H1 (cell line): ENCODE data around the gene SYNE4. TPM values are rescaled to one million over a fixed set of nuclear protein-coding genes. Genes with fewer than 3 reads are reported as not detected.

Source experiments
- CTCF ChIA-PET: fragments of 300-600 bp; sonication (Branson Sonifier 250); formaldehyde crosslinking; loops from one replicate; lab custom pipeline; 2021; ENCODE audit not compliant: partially characterized antibody; lab: Charles Lee
- POLR2A ChIA-PET: fragments of 300-600 bp; sonication (Branson Sonifier 250); formaldehyde crosslinking; loops from one replicate; lab custom pipeline; 2021; ENCODE audit warnings: inconsistent platforms; ENCODE audit not compliant: partially characterized antibody; lab: Charles Lee
- DNase-seq, 2 experiments: peaks; one replicate each; pipeline versions ENCODE4 v3.0.0 to v3.0.0-alpha.2; 2010 to 2022; ENCODE audit warnings: low spot score in 2 of 2, low read depth in 1 of 2, mixed read lengths in 1 of 2
- FAIRE-seq: peaks from 2 replicates; lab custom pipeline; 2011; peaks lifted over from hg19 to GRCh38; lab: Jason Lieb, UNC
- H2AFZ ChIP-seq: 2 replicates; pipeline ENCODE4 v1.8.1; 2012; ENCODE audit warnings: low read length, inconsistent platforms
- H2AK5ac ChIP-seq: 2 replicates; pipeline ENCODE4 v1.6.1; 2013; ENCODE audit warnings: low read depth, low read length
- H2BK120ac ChIP-seq: replicated peaks from 2 replicates; pipeline ENCODE3; 2013; ENCODE audit warnings: low read depth, low read length, inconsistent platforms
- H2BK12ac ChIP-seq: 2 replicates; pipeline ENCODE4 v1.6.1; 2013; ENCODE audit warnings: low read depth, low read length
- H2BK15ac ChIP-seq: 2 replicates; pipeline ENCODE4 v1.6.1; 2013; ENCODE audit warnings: low read length
- H2BK20ac ChIP-seq: 2 replicates; pipeline ENCODE4 v1.6.1; 2013; ENCODE audit warnings: low read length
- H2BK5ac ChIP-seq: 2 replicates; pipeline ENCODE4 v1.6.1; 2013; ENCODE audit warnings: low read depth, low read length
- H3K14ac ChIP-seq: 2 replicates; pipeline ENCODE4 v1.6.1; 2013; ENCODE audit warnings: inconsistent platforms; ENCODE audit not compliant: insufficient read length
- H3K18ac ChIP-seq: 2 replicates; pipeline ENCODE4 v1.6.1; 2013; ENCODE audit warnings: low read length; ENCODE audit errors: extremely low read depth
- H3K23ac ChIP-seq: 2 replicates; pipeline ENCODE4 v1.6.1; 2013; ENCODE audit warnings: inconsistent platforms; ENCODE audit not compliant: insufficient read length
- H3K23me2 ChIP-seq: 2 replicates; pipeline ENCODE4 v1.6.1; 2013; ENCODE audit warnings: low read depth, low read length
- H3K27ac ChIP-seq: 2 replicates; pipeline ENCODE4 v1.6.1; 2011; ENCODE audit warnings: low read depth, low read length, inconsistent platforms
- H3K27me3 ChIP-seq, 4 experiments: replicated peaks in 1 of 4; 1 replicate in 1 of 4; 2 replicates in 3 of 4; pipeline versions ENCODE4 v1.6.1 to v1.8.1; 2011 to 2013; ENCODE audit warnings: low read length in 3 of 4, mild to moderate bottlenecking in 3 of 4, inconsistent platforms in 2 of 4, mixed read lengths in 2 of 4, moderate library complexity in 1 of 4; ENCODE audit not compliant: control insufficient read depth in 3 of 4, insufficient read depth in 3 of 4; ENCODE audit errors: extremely low read depth in 1 of 4
- H3K36me3 ChIP-seq, 4 experiments: 2 replicates each; pipeline versions ENCODE4 v1.6.1 to v1.8.1; 2011 to 2013; ENCODE audit warnings: mild to moderate bottlenecking in 4 of 4, low read length in 3 of 4, moderate library complexity in 2 of 4, control low read depth in 1 of 4, inconsistent platforms in 1 of 4; ENCODE audit not compliant: insufficient read depth in 4 of 4, control insufficient read depth in 2 of 4
- H3K4ac ChIP-seq: replicated peaks from 2 replicates; pipeline ENCODE3; 2013; ENCODE audit warnings: low read length, low read depth, mixed read lengths, inconsistent platforms; ENCODE audit not compliant: insufficient read length
- H3K4me1 ChIP-seq, 4 experiments: replicated peaks in 1 of 4; 1 replicate in 1 of 4; 2 replicates in 3 of 4; pipeline versions ENCODE4 v1.6.1 to v1.8.1; 2011 to 2013; ENCODE audit warnings: low read length in 3 of 4, inconsistent platforms in 2 of 4, mixed read lengths in 1 of 4; ENCODE audit not compliant: insufficient read depth in 4 of 4, control insufficient read depth in 3 of 4
- H3K4me2 ChIP-seq, 2 experiments: 2 replicates each; pipeline versions ENCODE4 v1.6.1 to v1.8.1; 2011 to 2013; ENCODE audit warnings: low read depth in 2 of 2, low read length in 2 of 2, control low read depth in 1 of 2, inconsistent platforms in 1 of 2, mild to moderate bottlenecking in 1 of 2; ENCODE audit not compliant: insufficient read depth in 1 of 2
- H3K4me3 ChIP-seq, 4 experiments: fragments of 200-600, 300-600 bp in 1 of 4; sonication (generic), shearing (Covaris generic), sonication (Bioruptor Twin) in 1 of 4; 2 replicates each; pipeline versions ENCODE4 v1.5.1 to v1.8.1; 2011 to 2016; ENCODE audit warnings: low read length in 4 of 4, low read depth in 3 of 4, control low read depth in 2 of 4, inconsistent platforms in 2 of 4, mild to moderate bottlenecking in 2 of 4, mixed read lengths in 1 of 4, moderate library complexity in 1 of 4; ENCODE audit not compliant: insufficient read depth in 2 of 4; ENCODE audit errors: extremely low read depth in 1 of 4
- H3K56ac ChIP-seq: replicated peaks from 2 replicates; pipeline ENCODE3; 2013; ENCODE audit warnings: low read depth, mild to moderate bottlenecking, mixed read lengths, low read length, inconsistent platforms; ENCODE audit not compliant: insufficient read length
- H3K79me1 ChIP-seq: 2 replicates; pipeline ENCODE4 v1.6.1; 2013; ENCODE audit warnings: low read depth, low read length, control low read depth
- H3K79me2 ChIP-seq, 2 experiments: 2 replicates each; pipeline versions ENCODE4 v1.6.1 to v1.8.1; 2012 to 2013; ENCODE audit warnings: low read length in 2 of 2, mild to moderate bottlenecking in 2 of 2, inconsistent platforms in 1 of 2; ENCODE audit not compliant: insufficient read depth in 2 of 2, control insufficient read depth in 1 of 2
- H3K9ac ChIP-seq, 4 experiments: replicated peaks in 1 of 4; 1 replicate in 1 of 4; 2 replicates in 3 of 4; pipeline versions ENCODE4 v1.6.1 to v1.8.1; 2011 to 2013; ENCODE audit warnings: low read depth in 3 of 4, low read length in 3 of 4, control low read depth in 2 of 4, mild to moderate bottlenecking in 2 of 4, moderate library complexity in 2 of 4, inconsistent platforms in 1 of 4; ENCODE audit errors: extremely low read depth in 1 of 4
- H3K9me3 ChIP-seq, 2 experiments: 2 replicates each; pipeline versions ENCODE4 v1.6.1 to v1.8.1; 2012 to 2013; ENCODE audit warnings: mild to moderate bottlenecking in 2 of 2, moderate library complexity in 2 of 2, control low read depth in 1 of 2, inconsistent platforms in 1 of 2, low read depth in 1 of 2, low read length in 1 of 2, mixed read lengths in 1 of 2; ENCODE audit not compliant: insufficient read depth in 2 of 2
- H4K20me1 ChIP-seq, 2 experiments: replicated peaks in 1 of 2; 2 replicates each; pipeline versions ENCODE3 to v1.8.1; 2011 to 2013; ENCODE audit warnings: inconsistent platforms in 2 of 2, low read length in 2 of 2, mild to moderate bottlenecking in 1 of 2; ENCODE audit not compliant: insufficient read depth in 2 of 2, control insufficient read depth in 1 of 2
- H4K5ac ChIP-seq: 2 replicates; pipeline ENCODE4 v1.6.1; 2013; ENCODE audit warnings: low read length, low read depth, mixed read lengths, inconsistent platforms; ENCODE audit not compliant: insufficient read length
- H4K8ac ChIP-seq: 2 replicates; pipeline ENCODE4 v1.8.0; 2013; ENCODE audit warnings: mild to moderate bottlenecking, moderate library complexity, low read length, inconsistent platforms; ENCODE audit not compliant: insufficient read depth; ENCODE audit errors: extremely low read depth
- H4K91ac ChIP-seq: replicated peaks from 2 replicates; pipeline ENCODE3; 2013; ENCODE audit warnings: low read length, mixed read lengths, inconsistent platforms; ENCODE audit not compliant: insufficient read length
- EZH2 ChIP-seq: fragments of 200-600 bp; sonication (generic); IDR thresholded peaks from 2 replicates; pipeline ENCODE4 v1.7.1; 2012; ENCODE audit warnings: low read depth, mild to moderate bottlenecking, moderate library complexity, low read length, inconsistent platforms; ENCODE audit not compliant: severe bottlenecking
- WGBS, 2 experiments: shearing (Covaris generic) in 1 of 2; methylation state at CpG; one replicate each; pipeline versions ENCODE4 v1.1.6 to v1.1.7; 2013 to 2015; ENCODE audit warnings: low lambda C conversion rate in 2 of 2, mixed read lengths in 2 of 2, inconsistent platforms in 1 of 2, low coverage in 1 of 2, missing lambda C conversion rate in 1 of 2; ENCODE audit not compliant: insufficient replicate concordance in 2 of 2, insufficient coverage in 1 of 2, insufficient read length in 1 of 2; ENCODE audit errors: extremely low coverage in 1 of 2, missing lambda C conversion rate in 1 of 2; 5-methylcytosine and 5-hydroxymethylcytosine counted together
- polyA plus RNA-seq, 7 experiments: library from polyadenylated mRNA; depleted of rRNA in 3 of 7; stranded (reverse) in 5 of 7; unstranded in 2 of 7; fragments of >200 nt in 5 of 7; fragments of 200-250 nt in 2 of 7; gene quantifications; 1 replicate in 5 of 7; 2 replicates in 1 of 7; 4 replicates in 1 of 7; pipeline versions ENCODE4 v1.2.1 to v1.2.3, GENCODE V29; 2011 to 2013; ENCODE audit warnings: missing spikeins in 2 of 7, mixed read lengths in 2 of 7
- total RNA-seq: library from RNA; stranded (reverse); fragmentation: NEBNext Ultra II Directional; extraction: Animal tissue kit (Norgen Biotek cat#: 25700); gene quantifications from 2 replicates; pipeline ENCODE4 v1.2.1, GENCODE V29; 2021
- TF ChIP-seq, protein P1 (sequence below): IDR thresholded peaks from 2 replicates; pipeline ENCODE4 v1.6.1; 2012; ENCODE audit warnings: inconsistent platforms

Gene SYNE4
- total and polyA plus RNA-seq, 2 of the 8 experiments (the other 6 are each of a cell fraction or from before 2014, with no cell fraction given), result 20.8 to 22.6 TPM

DNA sequence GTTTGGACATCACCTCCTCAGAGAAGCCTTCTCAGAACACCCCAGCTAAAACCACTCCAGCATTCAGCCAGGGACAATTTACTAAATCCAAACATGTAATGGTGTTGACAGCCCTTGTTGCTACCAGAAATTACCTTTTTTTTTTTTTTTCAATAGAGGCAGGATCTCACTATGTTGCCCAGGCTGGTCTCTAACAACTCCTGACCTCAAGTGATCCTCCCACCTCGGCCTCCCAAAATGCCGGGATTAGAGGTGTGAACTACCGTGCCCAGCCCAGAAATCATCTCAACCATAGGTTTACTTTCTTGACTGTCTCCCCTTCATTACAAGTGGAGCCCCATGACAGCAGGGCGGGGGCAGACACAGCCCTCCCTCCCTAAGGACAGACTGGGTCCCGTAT is 14.8 kb upstream of the SYNE4 start:
- Histone ChIP-seq H3K14ac (no peak overlapping the region), H3K27me3 (no peaks in the 10 kb centered on the region; a peak in 1 of 7 replicates), H3K4me2 (no peak overlapping the region), H2BK12ac (no peak overlapping the region), H3K4me3 (no peak overlapping the region), H4K5ac (no peak overlapping the region), H2AK5ac (no peak overlapping the region), H3K9me3 (no peaks in the 10 kb centered on the region), H3K79me1 (no peaks in the 10 kb centered on the region), H4K8ac (no peak overlapping the region), H3K4ac (no peak overlapping the region), H2BK20ac (no peak overlapping the region), H3K56ac (no peak overlapping the region), H3K18ac (no peak overlapping the region), H3K9ac (no peak overlapping the region), H3K27ac (no peak overlapping the region), H2BK15ac (no peak overlapping the region), H2AFZ (no peak overlapping the region), H4K20me1 (peaks cover 0 to 3% of the 10 kb centered on the region in 2 experiments), H3K23me2 (no peaks in the 10 kb centered on the region), H2BK5ac (no peak overlapping the region), H3K4me1 (no peaks in the 10 kb centered on the region), H2BK120ac (no peak overlapping the region), H3K36me3 (peaks cover 0 to 26% (median 5%) of the 10 kb centered on the region in 4 experiments; a peak in 4 of 8 replicates), H4K91ac (no peak overlapping the region), H3K79me2 (no peaks in the 10 kb centered on the region), H3K23ac (no peak overlapping the region)
- ChIA-PET POLR2A (interaction anchor here (0.9 to 2.4 kb wide), 2 partner anchors 9 to 13 kb away, joined by 3 to 7 read pairs; partner anchors contain the start of gene ALKBH6), CTCF (interaction anchor here (1.3 to 1.4 kb wide), 2 partner anchors 28 to 38 kb away, joined by 3 to 4 read pairs; no protein-coding TSS in a partner anchor)
- no peak for TF ChIP-seq EZH2
- TF ChIP-seq, protein P1, sequence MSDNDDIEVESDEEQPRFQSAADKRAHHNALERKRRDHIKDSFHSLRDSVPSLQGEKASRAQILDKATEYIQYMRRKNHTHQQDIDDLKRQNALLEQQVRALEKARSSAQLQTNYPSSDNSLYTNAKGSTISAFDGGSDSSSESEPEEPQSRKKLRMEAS, result no peak
- 86% methylated on average over 5 of the region's 5 CpGs; no CpG with 5 or more reads in 1 of the 2 experiments for WGBS, 2 experiments
- DNase-seq, result no peak
- no peak for FAIRE-seq
